GM10248 (cell line): ENCODE results near the gene FMC1.

Source experiments
- CTCF ChIA-PET: fragments of 300-600 bp; sonication (Branson Sonifier 250); formaldehyde crosslinking; extraction: SDS; loops from one replicate; lab custom pipeline; 2021; ENCODE audit warnings: antibody characterized with exemption; lab: Yijun Ruan, JAX
- POLR2A ChIA-PET: fragments of 350-650 bp; sonication (Branson Sonifier 250); formaldehyde crosslinking; extraction: SDS; loops from one replicate; lab custom pipeline; 2020; ENCODE audit warnings: antibody characterized with exemption; lab: Yijun Ruan, JAX
- DNase-seq: peaks from one replicate; pipeline ENCODE4 v3.0.0; 2012; ENCODE audit errors: extremely low spot score
- CTCF ChIP-seq: IDR thresholded peaks from 2 replicates; pipeline ENCODE4 v1.5.1; 2012; ENCODE audit warnings: mild to moderate bottlenecking, low read depth; ENCODE audit errors: extremely low read depth, missing control alignments, control extremely low read depth

The FMC1 gene

DNA sequence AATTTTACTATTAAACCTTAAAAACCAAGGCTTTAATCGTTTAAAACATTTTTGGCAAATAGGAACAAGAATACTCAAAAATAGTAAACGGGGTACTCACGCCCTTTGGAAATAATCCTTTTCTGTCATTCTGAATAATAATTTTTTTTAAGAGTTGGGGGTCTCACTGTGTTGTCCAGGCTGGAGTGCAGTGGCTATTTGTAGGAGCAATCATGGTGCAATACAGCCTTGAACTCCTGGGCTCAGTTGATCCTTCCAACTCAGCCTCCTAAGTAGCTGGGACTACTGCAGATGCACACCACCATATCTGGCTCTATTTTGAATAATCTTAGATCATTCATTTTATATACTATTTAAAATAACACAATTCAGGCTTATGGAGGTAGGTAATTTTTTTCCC, 43.5 kb downstream of the FMC1 start:
- ChIA-PET POLR2A (no interaction called here), CTCF (no interaction called here)
- DNase-seq, result no peak
- no peak for TF ChIP-seq CTCF

GRCh38 chr7:139387594-139387993, 46.5 kb downstream of the FMC1 start:
- no peak for TF ChIP-seq CTCF
- ChIA-PET CTCF (interaction anchor here (1.3 to 3.1 kb wide), 3 partner anchors 9 to 47 kb away, joined by 4 to 12 read pairs (median 5); no protein-coding TSS in a partner anchor), POLR2A (interaction anchor here (0.7 kb wide), 1 partner anchor 75 kb away, joined by 3 read pairs; no protein-coding TSS in a partner anchor)
- no peak for DNase-seq

- POLR2A ChIA-PET, result no interaction called here
- CTCF ChIA-PET, result interaction anchor here (0.6 to 1.8 kb wide), 2 partner anchors 9 to 1037 kb away, joined by 3 to 5 read pairs; no protein-coding TSS in a partner anchor
- TF ChIP-seq CTCF, result no peak
- no peak for DNase-seq
Measured at GRCh38 chr7:139389091-139389490, 48.0 kb downstream of the FMC1 start.

DNA sequence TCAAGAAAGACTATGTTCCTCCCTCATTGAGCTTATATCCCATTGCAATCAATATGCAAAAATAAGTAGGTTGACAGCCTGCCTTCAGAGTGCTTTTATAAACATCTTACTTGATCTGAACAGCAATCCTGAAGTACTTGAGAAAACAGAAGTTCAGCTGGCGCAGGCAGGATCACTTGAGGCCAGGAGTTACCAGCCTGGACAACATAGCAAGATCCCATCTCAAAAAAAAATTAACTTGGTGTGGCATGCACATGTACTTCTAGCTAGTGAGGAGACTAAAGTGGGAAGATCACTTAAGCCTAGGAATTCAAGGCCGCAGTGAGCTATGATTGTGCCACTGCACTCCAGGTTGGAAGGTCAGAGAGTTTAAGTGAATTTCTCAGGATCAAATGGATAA, 48.6 kb downstream of the FMC1 start:
- no peak for DNase-seq
- CTCF ChIA-PET, result interaction anchor here (0.7 to 1.8 kb wide), 3 partner anchors 10 to 45 kb away, joined by 4 to 5 read pairs (median 4); no protein-coding TSS in a partner anchor
- no peak for TF ChIP-seq CTCF
- POLR2A ChIA-PET, result no interaction called here

- TF ChIP-seq CTCF, result no peak
- CTCF ChIA-PET, result interaction anchor here (1.2 to 2.1 kb wide), 9 partner anchors 12 to 41 kb away, joined by 3 to 7 read pairs (median 3); no protein-coding TSS in a partner anchor
- POLR2A ChIA-PET, result no interaction called here
- no peak for DNase-seq
Measured at GRCh38 chr7:139393621-139394211, 52.6 kb downstream of the FMC1 start.

GRCh38 chr7:139394540-139394939, 53.4 kb downstream of the FMC1 start:
- ChIA-PET POLR2A (no interaction called here), CTCF (interaction anchor here (1.2 to 2.1 kb wide), 6 partner anchors 12 to 40 kb away, joined by 3 to 7 read pairs (median 6); no protein-coding TSS in a partner anchor)
- no peak for DNase-seq
- TF ChIP-seq CTCF, result no peak
